Measurements from ENCODE around the gene CDCA7L. TPM values are rescaled to one million over a fixed set of nuclear protein-coding genes. Genes with fewer than 3 reads are reported as not detected.
A peak's percentile ranks its signal among the peaks of the same experiment; 100 is the strongest.

The CDCA7L gene
- total and polyA plus RNA-seq, 11 donors = 15.6 to 53.4 (median 34.6) TPM

- H3K4me1 ChIP-seq = peaks cover 0 to 7% (median 0%) of the 10 kb centered on the region in 12 donors
- DNase-seq = no peak
- no peaks in the 10 kb centered on the region for H3K27me3 ChIP-seq
- no peaks in the 10 kb centered on the region for H3K36me3 ChIP-seq
- H3K9me3 ChIP-seq = no peaks in the 10 kb centered on the region
- H3K4me3 ChIP-seq = no peak overlapping the region
- TF ChIP-seq POLR2A (IDR thresholded peaks at IDR 0.05) (no peak), CTCF (IDR thresholded peaks at IDR 0.05) (no peak)
- H3K27ac ChIP-seq = no peak overlapping the region
- no peak for ATAC-seq
- 93 to 96% (median 95%) methylated on average over 3 of the region's 3 CpGs for WGBS, 4 donors
- intact Hi-C loops (cut with DNase I) = no loop called here
These were observed 62.6 kb downstream of the CDCA7L start for GRCh38 chr7:21883069-21883468.

GRCh38 chr7:21869785-21870402, 75.8 kb downstream of the CDCA7L start:
- Histone ChIP-seq H3K4me3 (no peak overlapping the region), H3K9me3 (no peaks in the 10 kb centered on the region), H3K36me3 (peaks cover 0 to 3% (median 0%) of the 10 kb centered on the region in 9 donors), H3K27ac (no peak overlapping the region), H3K27me3 (no peaks in the 10 kb centered on the region), H3K4me1 (peaks cover 0 to 4% (median 0%) of the 10 kb centered on the region in 12 donors)
- peak in 3 of 4 donors; percentile 38 to 50 (median 48) for ATAC-seq
- TF ChIP-seq CTCF (IDR thresholded peaks at IDR 0.05) = no peak
- no peak for TF ChIP-seq POLR2A (IDR thresholded peaks at IDR 0.05)
- WGBS, 4 donors = 30 to 46% (median 31%) methylated on average over 5 of the region's 5 CpGs
- intact Hi-C loops (cut with DNase I) = no loop called here
- no peak for DNase-seq

- Histone ChIP-seq H3K27ac (no peak overlapping the region), H3K9me3 (no peaks in the 10 kb centered on the region), H3K27me3 (no peaks in the 10 kb centered on the region), H3K4me3 (no peak overlapping the region), H3K4me1 (peaks cover 0 to 4% (median 0%) of the 10 kb centered on the region in 12 donors), H3K36me3 (no peaks in the 10 kb centered on the region)
- WGBS, 4 donors = 49 to 63% (median 56%) methylated on average over 3 of the region's 3 CpGs
- ATAC-seq = no peak
- TF ChIP-seq CTCF (IDR thresholded peaks at IDR 0.05) = no peak
- TF ChIP-seq POLR2A (IDR thresholded peaks at IDR 0.05) = no peak
- intact Hi-C loops (cut with DNase I) = no loop called here
- DNase-seq = no peak
These were observed 77.2 kb downstream of the CDCA7L start for GRCh38 chr7:21868576-21868850.

- H3K27ac ChIP-seq = no peak overlapping the region
- 79 to 84% (median 82%) methylated on average over 8 of the region's 8 CpGs for WGBS, 4 donors
- DNase-seq (no peak), ATAC-seq (no peak)
- H3K9me3 ChIP-seq = no peaks in the 10 kb centered on the region
- intact Hi-C loops (cut with DNase I) = no loop called here
- no peaks in the 10 kb centered on the region for H3K27me3 ChIP-seq
- TF ChIP-seq POLR2A (IDR thresholded peaks at IDR 0.05) (no peak), CTCF (IDR thresholded peaks at IDR 0.05) (no peak)
- H3K36me3 ChIP-seq = no peaks in the 10 kb centered on the region
- no peak overlapping the region for H3K4me3 ChIP-seq
- H3K4me1 ChIP-seq = peaks cover 0 to 4% (median 0%) of the 10 kb centered on the region in 12 donors
These were observed 77.7 kb downstream of the CDCA7L start for GRCh38 chr7:21867816-21868575.
